HG03095 (cell line): ENCODE measurements around the gene DOCK9.

Source experiments
- ATAC-seq: cut with Tn5 transposase; IDR thresholded peaks from one replicate; pipeline ENCODE4 v1.9.1; 2021; ENCODE audit warnings: moderate library complexity; ENCODE audit not compliant: unreplicated experiment

DOCK9 gene, protein sequence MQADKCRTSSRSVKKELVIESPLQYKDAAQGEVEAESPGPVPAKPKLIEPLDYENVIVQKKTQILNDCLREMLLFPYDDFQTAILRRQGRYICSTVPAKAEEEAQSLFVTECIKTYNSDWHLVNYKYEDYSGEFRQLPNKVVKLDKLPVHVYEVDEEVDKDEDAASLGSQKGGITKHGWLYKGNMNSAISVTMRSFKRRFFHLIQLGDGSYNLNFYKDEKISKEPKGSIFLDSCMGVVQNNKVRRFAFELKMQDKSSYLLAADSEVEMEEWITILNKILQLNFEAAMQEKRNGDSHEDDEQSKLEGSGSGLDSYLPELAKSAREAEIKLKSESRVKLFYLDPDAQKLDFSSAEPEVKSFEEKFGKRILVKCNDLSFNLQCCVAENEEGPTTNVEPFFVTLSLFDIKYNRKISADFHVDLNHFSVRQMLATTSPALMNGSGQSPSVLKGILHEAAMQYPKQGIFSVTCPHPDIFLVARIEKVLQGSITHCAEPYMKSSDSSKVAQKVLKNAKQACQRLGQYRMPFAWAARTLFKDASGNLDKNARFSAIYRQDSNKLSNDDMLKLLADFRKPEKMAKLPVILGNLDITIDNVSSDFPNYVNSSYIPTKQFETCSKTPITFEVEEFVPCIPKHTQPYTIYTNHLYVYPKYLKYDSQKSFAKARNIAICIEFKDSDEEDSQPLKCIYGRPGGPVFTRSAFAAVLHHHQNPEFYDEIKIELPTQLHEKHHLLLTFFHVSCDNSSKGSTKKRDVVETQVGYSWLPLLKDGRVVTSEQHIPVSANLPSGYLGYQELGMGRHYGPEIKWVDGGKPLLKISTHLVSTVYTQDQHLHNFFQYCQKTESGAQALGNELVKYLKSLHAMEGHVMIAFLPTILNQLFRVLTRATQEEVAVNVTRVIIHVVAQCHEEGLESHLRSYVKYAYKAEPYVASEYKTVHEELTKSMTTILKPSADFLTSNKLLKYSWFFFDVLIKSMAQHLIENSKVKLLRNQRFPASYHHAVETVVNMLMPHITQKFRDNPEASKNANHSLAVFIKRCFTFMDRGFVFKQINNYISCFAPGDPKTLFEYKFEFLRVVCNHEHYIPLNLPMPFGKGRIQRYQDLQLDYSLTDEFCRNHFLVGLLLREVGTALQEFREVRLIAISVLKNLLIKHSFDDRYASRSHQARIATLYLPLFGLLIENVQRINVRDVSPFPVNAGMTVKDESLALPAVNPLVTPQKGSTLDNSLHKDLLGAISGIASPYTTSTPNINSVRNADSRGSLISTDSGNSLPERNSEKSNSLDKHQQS (N-terminal part only)

GRCh38 chr13:98977568-98978265 lies at the start of gene DOCK9:
Gene DOCK9, minus strand, starts transcription at chr13:98978064. Its CDS starts 155 bp downstream, at chr13:98977909.
- ATAC-seq, result no peak

- no peak for ATAC-seq
Observed at GRCh38 chr13:99027260-99027659, 49.4 kb upstream of the DOCK9 start.

DNA sequence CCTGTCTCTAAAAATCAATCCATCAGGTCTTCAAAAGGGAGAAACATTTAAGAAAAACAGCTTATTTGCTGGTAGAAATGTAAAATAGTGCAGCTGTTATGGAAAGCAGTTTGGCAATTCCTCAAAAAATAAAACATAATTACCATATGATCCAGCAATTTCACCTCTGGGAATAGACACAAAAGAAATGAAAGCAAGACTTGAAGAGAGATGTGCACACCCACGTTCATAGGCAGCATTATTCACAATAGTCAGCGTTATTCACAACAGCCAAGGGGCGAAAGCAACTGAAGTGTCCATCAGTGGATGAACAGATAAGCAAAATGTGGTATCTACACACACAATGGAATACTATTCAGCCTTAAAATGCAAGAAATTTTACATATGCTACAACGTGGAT lies 45.1 kb upstream of the DOCK9 start:
- ATAC-seq, result no peak

- ATAC-seq, result no peak
Observed at GRCh38 chr13:99018418-99019180, 40.7 kb upstream of the DOCK9 start.

DNA sequence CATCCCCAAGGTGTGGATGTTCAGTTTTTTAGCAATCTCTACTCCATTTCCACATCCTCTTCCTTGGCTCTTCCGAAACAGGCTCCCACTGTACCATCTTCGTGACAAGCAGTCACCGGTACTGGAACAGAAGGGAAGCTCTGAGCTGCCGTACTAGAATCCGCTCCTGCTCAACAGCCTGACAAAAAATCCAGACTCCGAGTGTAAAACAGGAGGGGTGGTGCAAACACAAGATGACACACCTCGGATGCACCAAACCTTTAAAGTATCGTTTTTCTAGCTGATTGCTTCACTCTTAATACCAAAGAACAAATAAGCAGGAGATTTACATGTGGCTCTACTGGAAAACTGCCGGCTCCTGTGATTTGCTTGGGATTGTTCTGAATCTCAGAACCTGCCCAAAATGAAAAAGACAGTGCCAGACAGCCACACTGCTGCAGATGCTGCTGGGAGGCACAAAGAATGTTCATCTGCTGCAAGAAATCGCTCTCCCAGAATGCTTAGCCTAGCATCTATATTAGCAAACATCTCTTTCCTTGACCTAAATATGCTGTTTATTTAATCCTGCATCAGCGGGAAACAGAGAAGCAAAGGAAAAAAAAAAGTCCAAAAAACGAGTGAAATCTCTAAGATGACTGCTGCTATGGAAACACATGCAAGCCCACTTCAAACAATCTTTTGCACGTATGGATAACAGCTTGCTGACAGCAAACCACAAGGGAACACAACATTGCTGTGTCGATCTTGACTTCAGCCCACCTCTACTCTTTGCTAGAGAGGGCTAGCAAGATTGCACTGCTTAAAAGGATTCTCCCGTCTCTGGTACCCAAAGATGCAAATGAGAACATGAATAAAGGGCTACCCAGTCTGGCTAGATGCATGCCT lies 38.0 kb upstream of the DOCK9 start:
- ATAC-seq, result no peak

GRCh38 chr13:99014522-99014921 lies 36.7 kb upstream of the DOCK9 start:
- no peak for ATAC-seq

DNA sequence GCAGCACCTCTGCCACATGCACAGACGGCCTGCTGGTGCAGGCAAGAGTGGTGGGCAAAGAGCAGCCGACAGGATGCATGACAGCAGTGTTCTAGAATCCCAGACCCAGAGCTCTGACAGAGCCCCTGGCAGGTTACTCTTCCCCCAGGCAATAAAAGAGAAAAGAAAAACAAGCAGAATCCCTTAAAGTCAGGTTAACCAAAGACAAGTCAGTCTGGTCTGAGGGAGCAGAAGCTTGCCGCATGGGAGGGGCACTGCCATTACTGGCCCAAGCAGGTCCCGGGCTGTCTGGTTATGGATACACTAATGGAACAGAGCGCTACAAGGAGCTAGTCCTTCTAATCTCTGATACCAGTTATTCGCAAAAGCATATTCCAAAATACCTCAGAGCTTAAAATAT lies 36.1 kb upstream of the DOCK9 start:
- no peak for ATAC-seq

DNA sequence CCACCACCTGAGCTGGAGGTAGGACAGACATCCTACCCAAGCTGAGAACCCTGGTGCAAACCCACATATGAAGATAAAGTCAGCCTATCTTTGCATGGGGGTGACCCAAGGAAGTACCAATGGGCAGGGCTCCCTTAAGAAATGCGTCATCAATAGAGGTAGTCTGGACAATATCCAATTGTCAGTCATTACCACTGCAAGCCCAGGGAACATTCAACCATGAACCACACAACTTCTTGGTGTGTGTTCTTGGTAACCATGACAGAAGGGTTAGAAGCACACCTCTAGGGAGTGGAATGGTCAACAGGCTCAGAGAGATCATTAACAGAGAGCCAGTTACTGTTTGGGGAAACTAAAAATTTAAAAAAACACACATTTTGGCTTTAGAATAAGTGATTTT lies 34.7 kb upstream of the DOCK9 start:
- ATAC-seq, result no peak

- ATAC-seq, result no peak
Observed at GRCh38 chr13:99009987-99010551, 32.2 kb upstream of the DOCK9 start.

- ATAC-seq, result no peak
Observed at GRCh38 chr13:99008577-99008976, 30.7 kb upstream of the DOCK9 start.

- ATAC-seq, result no peak
Observed at GRCh38 chr13:99007414-99007986, 29.6 kb upstream of the DOCK9 start.

DNA sequence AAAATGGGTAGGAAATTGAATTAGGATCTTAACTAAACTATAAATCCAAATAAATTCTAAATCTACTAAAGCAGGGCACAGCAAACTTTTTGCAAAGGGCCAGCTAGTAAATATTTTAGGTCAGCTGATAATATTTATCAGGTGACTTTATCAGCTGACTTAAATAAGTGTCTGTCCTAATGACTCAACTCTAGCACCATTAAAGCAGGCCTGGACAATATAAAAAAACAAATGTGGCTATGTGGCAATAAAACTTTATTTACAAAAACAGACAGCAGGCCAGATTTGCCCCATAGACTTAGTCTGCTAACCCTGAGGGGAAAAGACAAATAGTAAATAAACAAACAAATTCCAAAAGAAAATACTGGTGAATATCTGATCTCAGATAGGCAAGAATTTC lies 27.7 kb upstream of the DOCK9 start:
- ATAC-seq, result no peak

- ATAC-seq, result no peak
Observed at GRCh38 chr13:99004978-99005377, 27.1 kb upstream of the DOCK9 start.

GRCh38 chr13:99003851-99004471 lies 26.1 kb upstream of the DOCK9 start:
- no peak for ATAC-seq

DNA sequence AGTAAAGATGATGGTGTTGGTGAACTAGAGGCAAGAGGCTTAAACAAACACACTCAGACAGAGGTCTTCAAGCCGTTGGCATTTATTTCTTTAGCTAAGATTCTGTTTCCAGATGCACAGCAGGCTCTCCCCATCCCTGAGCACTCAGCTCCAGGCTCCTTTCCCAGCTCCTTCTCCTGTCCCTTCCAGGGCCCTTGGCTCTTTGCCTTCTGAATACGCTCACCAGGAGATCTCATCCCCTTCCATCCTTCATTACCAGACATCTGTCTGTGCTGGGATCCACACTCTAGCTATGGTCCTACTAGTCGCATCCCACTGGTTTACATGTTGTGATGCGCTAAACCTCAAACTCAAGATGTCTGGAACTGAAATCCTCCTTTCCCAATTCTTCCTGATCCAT lies 25.3 kb upstream of the DOCK9 start:
- ATAC-seq, result no peak

GRCh38 chr13:99002172-99002710 lies 24.4 kb upstream of the DOCK9 start:
- ATAC-seq, result no peak

GRCh38 chr13:99000137-99000536 lies 22.3 kb upstream of the DOCK9 start:
- no peak for ATAC-seq

DNA sequence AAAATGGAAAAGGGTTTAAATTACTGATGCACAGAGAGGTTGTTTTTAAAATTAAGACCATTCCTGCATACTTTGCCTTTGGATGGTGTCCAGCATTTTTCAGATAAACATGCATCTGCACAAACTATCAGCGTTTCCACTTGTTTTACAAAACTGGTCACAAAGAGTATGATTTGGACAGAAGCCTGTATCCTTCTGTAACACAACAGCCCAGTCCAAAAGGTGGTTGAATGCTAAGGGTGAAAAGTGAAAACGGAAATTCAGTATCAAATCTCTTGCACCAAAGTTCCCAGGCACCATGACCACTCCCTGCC lies 21.7 kb upstream of the DOCK9 start:
- ATAC-seq, result no peak
